ENCODE measurements around the gene CFI. TPM values are rescaled to one million over a fixed set of nuclear protein-coding genes. Genes with fewer than 3 reads are reported as not detected.

The CFI gene
- total RNA-seq, 2 experiments from 2014 or later, result not detected

GRCh38 chr4:109708990-109709389, 92.8 kb downstream of the CFI start:
- Mint-ChIP-seq H3K4me1 (peaks cover 2% of the 10 kb centered on the region), H3K27ac (no peak overlapping the region), H3K4me3 (no peak overlapping the region), H3K27me3 (no peaks in the 10 kb centered on the region), H3K36me3 (no peaks in the 10 kb centered on the region), H3K9me3 (no peaks in the 10 kb centered on the region)
- POLR2A ChIA-PET, result no interaction called here
- DNase-seq, result no peak
- ATAC-seq (ENCODE audit: low read depth), result no peak

GRCh38 chr4:109708435-109708834, 93.4 kb downstream of the CFI start:
- H3K4me3 Mint-ChIP-seq, result no peak overlapping the region
- POLR2A ChIA-PET, result no interaction called here
- no peaks in the 10 kb centered on the region for H3K27me3 Mint-ChIP-seq
- no peak overlapping the region for H3K27ac Mint-ChIP-seq
- no peaks in the 10 kb centered on the region for H3K9me3 Mint-ChIP-seq
- peaks cover 6% of the 10 kb centered on the region for H3K4me1 Mint-ChIP-seq
- ATAC-seq (ENCODE audit: low read depth) (no peak), DNase-seq (no peak)
- no peaks in the 10 kb centered on the region for H3K36me3 Mint-ChIP-seq

GRCh38 chr4:109703664-109704361, 98.0 kb downstream of the CFI start:
- Mint-ChIP-seq H3K4me3 (peak overlapping the region; percentile 96), H3K27ac (peak overlapping the region; percentile 95), H3K27me3 (no peaks in the 10 kb centered on the region), H3K36me3 (peaks cover 8% of the 10 kb centered on the region), H3K9me3 (no peaks in the 10 kb centered on the region), H3K4me1 (peaks cover 20% of the 10 kb centered on the region)
- no peak for ATAC-seq (ENCODE audit: low read depth)
- no peak for DNase-seq
- POLR2A ChIA-PET, result interaction anchor here (0.8 to 4.1 kb wide), 8 partner anchors 13 to 269 kb away, joined by 3 to 25 read pairs (median 6); partner anchors contain the start of genes MCUB and PLA2G12A

GRCh38 chr4:109702950-109703663, 98.7 kb downstream of the CFI start, which contains the start of gene CASP6:
Gene CASP6 (minus strand): TSS chr4:109703445. CDS start chr4:109703395, 50 bp downstream.
- POLR2A ChIA-PET, result interaction anchor here (0.6 to 4.1 kb wide), 9 partner anchors 12 to 268 kb away, joined by 3 to 25 read pairs (median 4); partner anchors contain the start of genes MCUB and PLA2G12A
- DNase-seq (peak; percentile 84), ATAC-seq (ENCODE audit: low read depth) (peak; percentile 90)
- Mint-ChIP-seq H3K9me3 (no peaks in the 10 kb centered on the region), H3K27ac (peak within 1 kb of the TSS; percentile 95), H3K4me3 (peak within 1 kb of the TSS; percentile 96), H3K27me3 (no peaks in the 10 kb centered on the region), H3K4me1 (peaks cover 26% of the 10 kb centered on the region), H3K36me3 (peaks cover 10% of the 10 kb centered on the region)

- peak overlapping the region; percentile 95 for H3K27ac Mint-ChIP-seq
- ATAC-seq (ENCODE audit: low read depth), result no peak
- DNase-seq, result no peak
- peak overlapping the region; percentile 96 for H3K4me3 Mint-ChIP-seq
- POLR2A ChIA-PET, result interaction anchor here (0.9 to 4.1 kb wide), 5 partner anchors 11 to 268 kb away, joined by 4 to 25 read pairs (median 11); partner anchors contain the start of genes MCUB, PLA2G12A and SEC24B
- H3K36me3 Mint-ChIP-seq, result peaks cover 17% of the 10 kb centered on the region
- H3K27me3 Mint-ChIP-seq, result no peaks in the 10 kb centered on the region
- H3K4me1 Mint-ChIP-seq, result peaks cover 26% of the 10 kb centered on the region
- no peaks in the 10 kb centered on the region for H3K9me3 Mint-ChIP-seq
Observed at GRCh38 chr4:109701566-109702410, 100.0 kb downstream of the CFI start.

GRCh38 chr4:109699553-109700225, 102.1 kb downstream of the CFI start:
- DNase-seq (no peak), ATAC-seq (ENCODE audit: low read depth) (no peak)
- Mint-ChIP-seq H3K9me3 (no peaks in the 10 kb centered on the region), H3K36me3 (peaks cover 22% of the 10 kb centered on the region), H3K27me3 (no peaks in the 10 kb centered on the region), H3K27ac (no peak overlapping the region), H3K4me1 (peaks cover 26% of the 10 kb centered on the region), H3K4me3 (no peak overlapping the region)
- POLR2A ChIA-PET, result interaction anchor here (0.5 to 4.1 kb wide), 2 partner anchors 9 to 84 kb away, joined by 4 to 25 read pairs; no protein-coding TSS in a partner anchor

GRCh38 chr4:109698656-109699055, 103.1 kb downstream of the CFI start:
- Mint-ChIP-seq H3K36me3 (peaks cover 32% of the 10 kb centered on the region), H3K27ac (no peak overlapping the region), H3K9me3 (no peaks in the 10 kb centered on the region), H3K4me1 (peaks cover 21% of the 10 kb centered on the region), H3K4me3 (no peak overlapping the region), H3K27me3 (no peaks in the 10 kb centered on the region)
- POLR2A ChIA-PET, result no interaction called here
- DNase-seq (no peak), ATAC-seq (ENCODE audit: low read depth) (no peak)

GRCh38 chr4:109691411-109691920, 110.3 kb downstream of the CFI start:
- POLR2A ChIA-PET, result interaction anchor here (1.2 to 2.8 kb wide), 3 partner anchors 10 to 131 kb away, joined by 3 to 25 read pairs (median 8); partner anchors contain the start of genes CASP6 and MCUB
- DNase-seq, result no peak
- H3K4me3 Mint-ChIP-seq, result peak overlapping the region; percentile 32
- peak overlapping the region; percentile 81 for H3K27ac Mint-ChIP-seq
- H3K27me3 Mint-ChIP-seq, result no peaks in the 10 kb centered on the region
- peaks cover 54% of the 10 kb centered on the region for H3K36me3 Mint-ChIP-seq
- no peaks in the 10 kb centered on the region for H3K9me3 Mint-ChIP-seq
- peaks cover 24% of the 10 kb centered on the region for H3K4me1 Mint-ChIP-seq
- no peak for ATAC-seq (ENCODE audit: low read depth)

Other genes starting within 250 kb of the CFI start
- gene MCUB, start 241.8 kb downstream of the CFI start, total RNA-seq, result 100 to 1,000 TPM; 110 to 121 TPM
- 10 to 100 TPM; 25.5 to 35.5 TPM for gene CASP6, start 98.6 kb downstream of the CFI start, total RNA-seq
- gene PLA2G12A, start 71.9 kb downstream of the CFI start, total RNA-seq, result 10 to 100 TPM; 15.7 to 16.4 TPM
- gene GAR1, start 13.8 kb upstream of the CFI start, total RNA-seq, result 10 to 100 TPM; 18.2 to 22.7 TPM
- gene RRH, start 26.0 kb upstream of the CFI start, total RNA-seq, result not detected
- gene LRIT3, start 46.1 kb upstream of the CFI start, total RNA-seq, result under 1 TPM in 1 of 2 experiments, not detected in 1; 0.17 TPM
- gene EGF, start 110.9 kb upstream of the CFI start, total RNA-seq, result not detected

Measured in activated naive CD8-positive, alpha-beta T cell treated with anti-CD3 and anti-CD28 coated beads, Interleukin-2, amount 10 ng/mL, durations not matched to agents 7 days and 5 days (primary cell).